SK-N-MC (cell line): Measurements from ENCODE around the gene PCDHGB2.

Source experiments
- EZH2 ChIP-seq: fragments of 200-600 bp; sonication (generic); IDR thresholded peaks from one replicate; pipeline ENCODE4 v1.6.1; 2017; ENCODE audit warnings: antibody characterized with exemption
- FOXP2 ChIP-seq: optimal IDR thresholded peaks from 2 replicates; pipeline ENCODE3; 2011; ENCODE audit warnings: mild to moderate bottlenecking, moderate library complexity; ENCODE audit not compliant: insufficient read depth; ENCODE audit errors: extremely low read length, control extremely low read depth

- TF ChIP-seq EZH2: no peak
- no peak for TF ChIP-seq FOXP2
These were observed 22.9 kb downstream of the PCDHGB2 start, which contains the start of gene PCDHGA7 for GRCh38 chr5:141382469-141383294.
